ENCODE measurements around the gene ZSCAN5A. TPM values are rescaled to one million over a fixed set of nuclear protein-coding genes. Genes with fewer than 3 reads are reported as not detected.
"Not testable (repeated sequence)": the region's sequence is repeated elsewhere in the genome, so short reads cannot be mapped to it uniquely, and the experiment has no call there.

Gene ZSCAN5A
- total and polyA plus RNA-seq, 2 donors (not counting 1 experiment from before 2014, with no cell fraction given): 5.2 to 24.8 TPM

DNA sequence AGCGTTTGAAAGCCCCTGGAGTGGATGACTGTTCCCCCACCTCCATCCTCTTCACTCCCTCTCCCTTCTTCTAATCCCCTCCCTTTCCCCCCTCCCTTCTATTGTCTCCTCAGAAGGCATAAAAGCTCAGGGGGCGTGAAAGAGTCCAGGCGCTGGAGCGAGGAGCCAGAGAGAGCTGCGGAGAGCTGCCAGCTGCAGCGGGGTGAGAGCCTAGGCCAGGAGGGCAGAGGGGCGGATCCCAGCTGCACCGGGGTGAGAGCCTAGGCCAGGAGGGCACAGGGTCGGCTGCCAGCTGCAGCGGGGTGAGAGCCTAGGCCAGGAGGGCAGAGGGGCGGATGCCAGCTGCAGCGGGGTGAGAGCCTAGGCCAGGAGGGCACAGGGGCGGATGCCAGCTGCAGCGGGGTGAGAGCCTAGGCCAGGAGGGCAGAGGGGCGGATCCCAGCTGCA, 138.8 kb downstream of the ZSCAN5A start, which contains the start of gene GALP:
GALP (plus strand) TSS at position 148 of the 447 bp plus-strand sequence. CDS start 1,101 bp downstream, outside the sequence.
- H3K9ac ChIP-seq (ENCODE audit: low read length): not testable (repeated sequence)

DNA sequence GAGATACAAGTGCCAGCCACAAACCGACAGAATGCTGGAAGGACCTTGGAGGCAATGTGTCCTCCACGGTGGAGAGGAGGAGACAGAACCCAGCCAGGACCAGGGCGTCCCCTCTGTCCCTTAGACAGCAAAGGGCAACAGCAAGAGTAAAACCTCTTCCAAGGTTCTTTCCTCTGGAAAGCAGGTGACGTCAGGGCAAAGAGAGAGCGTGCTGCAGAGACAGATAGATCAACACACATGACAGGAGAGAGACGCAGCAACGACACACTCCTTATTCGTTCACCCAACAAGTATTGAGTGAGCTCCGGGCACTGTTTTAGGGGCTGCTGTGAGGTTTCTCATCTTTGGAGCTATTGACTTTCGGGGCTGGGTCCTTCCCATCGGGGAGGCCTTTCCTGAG, 140.1 kb downstream of the ZSCAN5A start:
- no peak for TF ChIP-seq EZH2 (IDR thresholded peaks at IDR 0.05; ENCODE audit: borderline replicate concordance, insufficient read depth, low read depth, low read length, poor library complexity, severe bottlenecking)
- TF ChIP-seq, protein P1, sequence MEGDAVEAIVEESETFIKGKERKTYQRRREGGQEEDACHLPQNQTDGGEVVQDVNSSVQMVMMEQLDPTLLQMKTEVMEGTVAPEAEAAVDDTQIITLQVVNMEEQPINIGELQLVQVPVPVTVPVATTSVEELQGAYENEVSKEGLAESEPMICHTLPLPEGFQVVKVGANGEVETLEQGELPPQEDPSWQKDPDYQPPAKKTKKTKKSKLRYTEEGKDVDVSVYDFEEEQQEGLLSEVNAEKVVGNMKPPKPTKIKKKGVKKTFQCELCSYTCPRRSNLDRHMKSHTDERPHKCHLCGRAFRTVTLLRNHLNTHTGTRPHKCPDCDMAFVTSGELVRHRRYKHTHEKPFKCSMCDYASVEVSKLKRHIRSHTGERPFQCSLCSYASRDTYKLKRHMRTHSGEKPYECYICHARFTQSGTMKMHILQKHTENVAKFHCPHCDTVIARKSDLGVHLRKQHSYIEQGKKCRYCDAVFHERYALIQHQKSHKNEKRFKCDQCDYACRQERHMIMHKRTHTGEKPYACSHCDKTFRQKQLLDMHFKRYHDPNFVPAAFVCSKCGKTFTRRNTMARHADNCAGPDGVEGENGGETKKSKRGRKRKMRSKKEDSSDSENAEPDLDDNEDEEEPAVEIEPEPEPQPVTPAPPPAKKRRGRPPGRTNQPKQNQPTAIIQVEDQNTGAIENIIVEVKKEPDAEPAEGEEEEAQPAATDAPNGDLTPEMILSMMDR (IDR thresholded peaks at IDR 0.05): no peak
- no peak overlapping the region for H3K4me3 Mint-ChIP-seq
- no peak overlapping the region for H3K4me2 ChIP-seq (replicated peaks; ENCODE audit: low read depth, low read length, poor library complexity, severe bottlenecking)
- no peak overlapping the region for H3K4me3 ChIP-seq (ENCODE audit: control extremely low read depth in 1 of 5, extremely low read depth in 1 of 5, insufficient read depth in 1 of 5, low read depth in 2 of 5, low read length in 4 of 5)
- ChIA-PET POLR2A (no interaction called here), CTCF (interaction anchor here (0.6 to 16.2 kb wide), 4 partner anchors 79 to 793 kb away, joined by 3 to 196 read pairs (median 21); no protein-coding TSS in a partner anchor)
- intact Hi-C loops (cut with micrococcal nuclease): no loop called here
- H3K9me3 Mint-ChIP-seq (ENCODE audit: insufficient read depth): no peaks in the 10 kb centered on the region
- no peaks in the 10 kb centered on the region for H4K20me1 ChIP-seq (ENCODE audit: control insufficient read depth, insufficient read depth, low read length, poor library complexity, severe bottlenecking)
- no peaks in the 10 kb centered on the region for H3K79me2 ChIP-seq (ENCODE audit: control insufficient read depth, insufficient read depth, low read length)
- no peak overlapping the region for H2AFZ ChIP-seq (ENCODE audit: insufficient read depth, low read depth, low read length, poor library complexity, severe bottlenecking)
- 75% methylated on average over 7 of the region's 11 CpGs for WGBS (ENCODE audit: insufficient coverage)
- H3K4me1 Mint-ChIP-seq: peaks cover 2% of the 10 kb centered on the region
- no peak for ATAC-seq (ENCODE audit: low read depth)
- no peaks in the 10 kb centered on the region for H3K36me3 ChIP-seq (replicated peaks in 1 of 2; ENCODE audit: control extremely low read depth in 1 of 2, control insufficient read depth in 1 of 2, extremely low read depth in 1 of 2, insufficient read depth in 2 of 2, low read length in 1 of 2)
- H3K27me3 Mint-ChIP-seq: peaks cover 18% of the 10 kb centered on the region
- H3K27ac ChIP-seq (ENCODE audit: low read length in 2 of 2): no peak overlapping the region
- peaks cover 2 to 3% of the 10 kb centered on the region in 2 donors for H3K4me1 ChIP-seq (ENCODE audit: control insufficient read depth in 2 of 2, insufficient read depth in 2 of 2, low read length in 2 of 2)
- H3K27ac Mint-ChIP-seq: no peak overlapping the region
- no peak for DNase-seq
- no peaks in the 10 kb centered on the region for H3K9me3 ChIP-seq (ENCODE audit: control extremely low read depth in 1 of 3, control insufficient read depth in 2 of 3, insufficient read depth in 1 of 3, low read length in 2 of 3)
- no peaks in the 10 kb centered on the region for H3K27me3 ChIP-seq (replicated peaks in 1 of 4; ENCODE audit: control extremely low read depth in 1 of 4, control insufficient read depth in 3 of 4, insufficient read depth in 4 of 4, low read length in 3 of 4)
- no peak overlapping the region for H3K9ac ChIP-seq (ENCODE audit: low read length)

More for the DNA sequence above, 138.8 kb downstream of the ZSCAN5A start, which contains the start of gene GALP:
- H3K27ac Mint-ChIP-seq; H3K79me2 ChIP-seq (ENCODE audit: control insufficient read depth, insufficient read depth, low read length); POLR2A ChIA-PET; intact Hi-C loops (cut with micrococcal nuclease); H3K27ac ChIP-seq (ENCODE audit: low read length in 2 of 2); H3K9me3 Mint-ChIP-seq (ENCODE audit: insufficient read depth); H3K36me3 ChIP-seq (replicated peaks in 1 of 2; ENCODE audit: control extremely low read depth in 1 of 2, control insufficient read depth in 1 of 2, extremely low read depth in 1 of 2, insufficient read depth in 2 of 2, low read length in 1 of 2); H3K4me1 ChIP-seq (ENCODE audit: control insufficient read depth in 2 of 2, insufficient read depth in 2 of 2, low read length in 2 of 2); ATAC-seq (ENCODE audit: low read depth); H3K4me3 ChIP-seq (ENCODE audit: control extremely low read depth in 1 of 5, extremely low read depth in 1 of 5, insufficient read depth in 1 of 5, low read depth in 2 of 5, low read length in 4 of 5); DNase-seq; H2AFZ ChIP-seq (ENCODE audit: insufficient read depth, low read depth, low read length, poor library complexity, severe bottlenecking); H4K20me1 ChIP-seq (ENCODE audit: control insufficient read depth, insufficient read depth, low read length, poor library complexity, severe bottlenecking); H3K4me3 Mint-ChIP-seq; H3K27me3 ChIP-seq (replicated peaks in 1 of 4; ENCODE audit: control extremely low read depth in 1 of 4, control insufficient read depth in 3 of 4, insufficient read depth in 4 of 4, low read length in 3 of 4); H3K9me3 ChIP-seq (ENCODE audit: control extremely low read depth in 1 of 3, control insufficient read depth in 2 of 3, insufficient read depth in 1 of 3, low read length in 2 of 3); H3K4me2 ChIP-seq (replicated peaks; ENCODE audit: low read depth, low read length, poor library complexity, severe bottlenecking); H3K4me1 Mint-ChIP-seq: not testable (repeated sequence)
- CTCF ChIA-PET: interaction anchor here (1.1 to 16.2 kb wide), 3 partner anchors 77 to 110 kb away, joined by 3 to 196 read pairs (median 4); no protein-coding TSS in a partner anchor
- WGBS (ENCODE audit: insufficient coverage): 79% methylated on average over 14 of the region's 15 CpGs
- H3K27me3 Mint-ChIP-seq: peaks cover 12% of the 10 kb centered on the region

Data from B cell (primary cell).